ENCODE measurements around the gene TRAPPC4.

DNA sequence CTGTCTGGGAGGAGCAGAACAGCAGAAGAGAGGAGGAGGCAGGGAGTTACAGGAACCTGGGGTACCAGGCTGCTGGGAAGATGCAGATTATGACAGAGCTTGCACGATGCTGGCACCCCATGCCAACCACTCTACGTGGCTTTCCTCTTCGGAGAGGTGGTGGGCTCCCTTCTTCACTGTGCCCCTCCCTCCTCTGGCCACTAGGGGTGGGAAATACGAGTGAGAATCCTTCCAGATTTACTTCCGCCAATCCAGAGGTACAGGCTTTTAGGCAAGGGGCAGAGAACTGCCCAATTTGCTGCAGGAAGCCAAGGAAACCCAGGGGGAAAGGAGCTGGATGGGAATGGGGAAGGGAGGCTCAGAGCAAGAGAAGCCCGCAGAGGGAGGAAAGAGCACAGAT lies 26.1 kb downstream of the TRAPPC4 start:
- TF ChIP-seq POLR2A (IDR thresholded peaks at IDR 0.05): no peak
- TF ChIP-seq, protein P1, sequence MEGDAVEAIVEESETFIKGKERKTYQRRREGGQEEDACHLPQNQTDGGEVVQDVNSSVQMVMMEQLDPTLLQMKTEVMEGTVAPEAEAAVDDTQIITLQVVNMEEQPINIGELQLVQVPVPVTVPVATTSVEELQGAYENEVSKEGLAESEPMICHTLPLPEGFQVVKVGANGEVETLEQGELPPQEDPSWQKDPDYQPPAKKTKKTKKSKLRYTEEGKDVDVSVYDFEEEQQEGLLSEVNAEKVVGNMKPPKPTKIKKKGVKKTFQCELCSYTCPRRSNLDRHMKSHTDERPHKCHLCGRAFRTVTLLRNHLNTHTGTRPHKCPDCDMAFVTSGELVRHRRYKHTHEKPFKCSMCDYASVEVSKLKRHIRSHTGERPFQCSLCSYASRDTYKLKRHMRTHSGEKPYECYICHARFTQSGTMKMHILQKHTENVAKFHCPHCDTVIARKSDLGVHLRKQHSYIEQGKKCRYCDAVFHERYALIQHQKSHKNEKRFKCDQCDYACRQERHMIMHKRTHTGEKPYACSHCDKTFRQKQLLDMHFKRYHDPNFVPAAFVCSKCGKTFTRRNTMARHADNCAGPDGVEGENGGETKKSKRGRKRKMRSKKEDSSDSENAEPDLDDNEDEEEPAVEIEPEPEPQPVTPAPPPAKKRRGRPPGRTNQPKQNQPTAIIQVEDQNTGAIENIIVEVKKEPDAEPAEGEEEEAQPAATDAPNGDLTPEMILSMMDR (IDR thresholded peaks at IDR 0.05): no peak
